CD14-positive monocyte (primary cell): Measurements from ENCODE around the gene LASP1. TPM values are rescaled to one million over a fixed set of nuclear protein-coding genes. Genes with fewer than 3 reads are reported as not detected.

ENCODE experiments used
- DNase-seq, 3 donors: peaks; one replicate each; pipeline ENCODE4 v3.0.0-alpha.2; 2011 to 2022
- H2AFZ ChIP-seq: 2 replicates; pipeline ENCODE4 v1.6.0; 2012; ENCODE audit warnings: mild to moderate bottlenecking, low read depth, low read length, inconsistent platforms; ENCODE audit not compliant: insufficient read depth, poor library complexity, severe bottlenecking
- H3K27ac ChIP-seq, 2 donors: 1 replicate in 1 of 2; 2 replicates in 1 of 2; pipeline ENCODE4 v1.5.1; 2012 to 2013; ENCODE audit warnings: low read length in 2 of 2, control low read depth in 1 of 2, inconsistent platforms in 1 of 2, low read depth in 1 of 2, mild to moderate bottlenecking in 1 of 2
- H3K27me3 ChIP-seq, 2 donors: one replicate each; pipeline versions ENCODE4 v1.6.0 to v1.6.1; 2011 to 2013; ENCODE audit warnings: low read length in 2 of 2; ENCODE audit not compliant: control insufficient read depth in 2 of 2, insufficient read depth in 2 of 2
- H3K36me3 ChIP-seq, 2 donors: replicated peaks in 1 of 2; 1 replicate in 1 of 2; 2 replicates in 1 of 2; pipeline versions ENCODE4 v1.5.1 to v1.6.1; 2012 to 2013; ENCODE audit warnings: low read length in 2 of 2, control low read depth in 1 of 2, inconsistent platforms in 1 of 2, mild to moderate bottlenecking in 1 of 2; ENCODE audit not compliant: insufficient read depth in 2 of 2, control insufficient read depth in 1 of 2
- H3K4me1 ChIP-seq, 2 donors: 1 replicate in 1 of 2; 2 replicates in 1 of 2; pipeline versions ENCODE4 v1.5.1 to v1.6.1; 2012 to 2013; ENCODE audit warnings: low read length in 2 of 2, control low read depth in 1 of 2, inconsistent platforms in 1 of 2, mild to moderate bottlenecking in 1 of 2, moderate library complexity in 1 of 2; ENCODE audit not compliant: insufficient read depth in 2 of 2, control insufficient read depth in 1 of 2
- H3K4me2 ChIP-seq: replicated peaks from 2 replicates; pipeline ENCODE3; 2012; ENCODE audit warnings: low read length, moderate library complexity, mild to moderate bottlenecking; ENCODE audit not compliant: poor library complexity, severe bottlenecking; ENCODE audit errors: extremely low read depth
- H3K4me3 ChIP-seq, 3 experiments: fragments of 200-600 bp in 1 of 3; sonication (generic) in 1 of 3; replicated peaks in 1 of 3; 1 replicate in 2 of 3; 2 replicates in 1 of 3; pipeline ENCODE4 v1.5.1; 2011 to 2013; ENCODE audit warnings: low read length in 3 of 3, mild to moderate bottlenecking in 3 of 3, control low read depth in 2 of 3, low read depth in 2 of 3, inconsistent platforms in 1 of 3, moderate library complexity in 1 of 3
- H3K79me2 ChIP-seq: 2 replicates; pipeline ENCODE4 v1.6.0; 2012; ENCODE audit warnings: mild to moderate bottlenecking, control low read depth, inconsistent platforms, low read length, moderate library complexity; ENCODE audit not compliant: insufficient read depth
- H3K9ac ChIP-seq: 2 replicates; pipeline ENCODE4 v1.6.0; 2017; ENCODE audit warnings: low read length, mild to moderate bottlenecking; ENCODE audit not compliant: insufficient read depth, poor library complexity, severe bottlenecking
- H3K9me3 ChIP-seq, 2 donors: replicated peaks in 1 of 2; 1 replicate in 1 of 2; 2 replicates in 1 of 2; pipeline versions ENCODE4 v1.5.1 to v1.6.1; 2012 to 2013; ENCODE audit warnings: low read length in 2 of 2, control low read depth in 1 of 2; ENCODE audit not compliant: control insufficient read depth in 1 of 2, insufficient read depth in 1 of 2
- H4K20me1 ChIP-seq: 2 replicates; pipeline ENCODE4 v1.6.0; 2012; ENCODE audit warnings: mild to moderate bottlenecking, low read length, control low read depth, moderate library complexity; ENCODE audit not compliant: insufficient read depth
- H3K27ac Mint-ChIP-seq, 7 donors: one replicate each; pipeline ENCODE4 v1.8.0; 2020; ENCODE audit warnings: mild to moderate bottlenecking in 7 of 7, mixed read lengths in 7 of 7, moderate library complexity in 6 of 7, inconsistent platforms in 2 of 7
- H3K27me3 Mint-ChIP-seq, 3 donors: one replicate each; pipeline ENCODE4 v1.8.0; 2021 to 2022; ENCODE audit warnings: low read depth in 3 of 3, mild to moderate bottlenecking in 3 of 3, mixed read lengths in 3 of 3, moderate library complexity in 3 of 3, inconsistent platforms in 1 of 3
- H3K36me3 Mint-ChIP-seq, 2 donors: one replicate each; pipeline ENCODE4 v1.8.0; 2020; ENCODE audit warnings: mixed read lengths in 2 of 2, inconsistent platforms in 1 of 2, mild to moderate bottlenecking in 1 of 2
- H3K4me1 Mint-ChIP-seq: one replicate; pipeline ENCODE4 v1.8.0; 2020; ENCODE audit warnings: mild to moderate bottlenecking, mixed read lengths
- H3K4me3 Mint-ChIP-seq, 2 donors: one replicate each; pipeline ENCODE4 v1.8.0; 2020; ENCODE audit warnings: mild to moderate bottlenecking in 2 of 2, mixed read lengths in 2 of 2, moderate library complexity in 1 of 2
- H3K9me3 Mint-ChIP-seq, 7 donors: one replicate each; pipeline ENCODE4 v1.8.0; 2020 to 2022; ENCODE audit warnings: mixed read lengths in 7 of 7, mild to moderate bottlenecking in 6 of 7, moderate library complexity in 6 of 7, inconsistent platforms in 2 of 7
- WGBS: methylation state at CpG from one replicate; pipeline ENCODE4 v1.1.5; 2013; ENCODE audit warnings: missing lambda C conversion rate; ENCODE audit not compliant: insufficient coverage; 5-methylcytosine and 5-hydroxymethylcytosine counted together
- intact Hi-C, 2 donors: fragments of 100-400 bp; cut with micrococcal nuclease; formaldehyde crosslinking; loops; one replicate each; pipeline versions ENCODE4 v1.15.0 to v1.15.1; 2023
- polyA plus RNA-seq, 3 donors: library from polyadenylated mRNA; depleted of rRNA in 1 of 3; unstranded in 2 of 3; stranded (reverse) in 1 of 3; fragments of 300-500 nt in 2 of 3; fragments of >200 nt in 1 of 3; fragmentation: Illumina TruSeq in 2 of 3; gene quantifications; 1 replicate in 2 of 3; 2 replicates in 1 of 3; pipeline ENCODE4 v1.2.3, GENCODE V29; 2012 to 2021
- TF ChIP-seq, protein P1 (sequence below): fragments of 200-600 bp; IDR thresholded peaks from one replicate; pipeline ENCODE4 v1.8.0; 2022; ENCODE audit warnings: antibody characterized with exemption, mild to moderate bottlenecking

The LASP1 gene
- polyA plus RNA-seq, 3 donors: 55.9 to 93.7 (median 70.6) TPM

DNA sequence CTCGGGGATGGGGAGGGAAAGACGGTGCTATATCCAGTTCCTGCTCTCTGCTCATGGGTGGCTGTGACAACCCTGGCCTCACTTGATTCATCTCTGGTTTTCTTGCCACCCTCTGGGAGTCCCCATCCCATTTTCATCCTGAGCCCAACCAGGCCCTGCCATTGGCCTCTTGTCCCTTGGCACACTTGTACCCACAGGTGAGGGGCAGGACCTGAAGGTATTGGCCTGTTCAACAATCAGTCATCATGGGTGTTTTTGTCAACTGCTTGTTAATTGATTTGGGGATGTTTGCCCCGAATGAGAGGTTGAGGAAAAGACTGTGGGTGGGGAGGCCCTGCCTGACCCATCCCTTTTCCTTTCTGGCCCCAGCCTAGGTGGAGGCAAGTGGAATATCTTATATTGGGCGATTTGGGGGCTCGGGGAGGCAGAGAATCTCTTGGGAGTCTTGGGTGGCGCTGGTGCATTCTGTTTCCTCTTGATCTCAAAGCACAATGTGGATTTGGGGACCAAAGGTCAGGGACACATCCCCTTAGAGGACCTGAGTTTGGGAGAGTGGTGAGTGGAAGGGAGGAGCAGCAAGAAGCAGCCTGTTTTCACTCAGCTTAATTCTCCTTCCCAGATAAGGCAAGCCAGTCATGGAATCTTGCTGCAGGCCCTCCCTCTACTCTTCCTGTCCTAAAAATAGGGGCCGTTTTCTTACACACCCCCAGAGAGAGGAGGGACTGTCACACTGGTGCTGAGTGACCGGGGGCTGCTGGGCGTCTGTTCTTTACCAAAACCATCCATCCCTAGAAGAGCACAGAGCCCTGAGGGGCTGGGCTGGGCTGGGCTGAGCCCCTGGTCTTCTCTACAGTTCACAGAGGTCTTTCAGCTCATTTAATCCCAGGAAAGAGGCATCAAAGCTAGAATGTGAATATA is 50.8 kb downstream of the LASP1 start:
- Mint-ChIP-seq H3K9me3 (no peaks in the 10 kb centered on the region), H3K4me1 (peaks cover 38% of the 10 kb centered on the region), H3K27ac (peak overlapping the region in 6 of 7 donors; percentile 21 to 69 (median 51)), H3K36me3 (peaks cover 43 to 58% of the 10 kb centered on the region in 2 donors), H3K4me3 (peak overlapping the region in 1 of 2 donors; percentile 31), H3K27me3 (peaks cover 0 to 3% (median 0%) of the 10 kb centered on the region in 3 donors)
- H3K79me2 ChIP-seq: no peaks in the 10 kb centered on the region
- H3K4me2 ChIP-seq: no peak overlapping the region
- H3K4me3 ChIP-seq: no peak overlapping the region
- peaks cover 14 to 28% of the 10 kb centered on the region in 2 donors for H3K4me1 ChIP-seq
- peaks cover 50 to 57% of the 10 kb centered on the region in 2 donors for H3K36me3 ChIP-seq
- TF ChIP-seq, protein P1, sequence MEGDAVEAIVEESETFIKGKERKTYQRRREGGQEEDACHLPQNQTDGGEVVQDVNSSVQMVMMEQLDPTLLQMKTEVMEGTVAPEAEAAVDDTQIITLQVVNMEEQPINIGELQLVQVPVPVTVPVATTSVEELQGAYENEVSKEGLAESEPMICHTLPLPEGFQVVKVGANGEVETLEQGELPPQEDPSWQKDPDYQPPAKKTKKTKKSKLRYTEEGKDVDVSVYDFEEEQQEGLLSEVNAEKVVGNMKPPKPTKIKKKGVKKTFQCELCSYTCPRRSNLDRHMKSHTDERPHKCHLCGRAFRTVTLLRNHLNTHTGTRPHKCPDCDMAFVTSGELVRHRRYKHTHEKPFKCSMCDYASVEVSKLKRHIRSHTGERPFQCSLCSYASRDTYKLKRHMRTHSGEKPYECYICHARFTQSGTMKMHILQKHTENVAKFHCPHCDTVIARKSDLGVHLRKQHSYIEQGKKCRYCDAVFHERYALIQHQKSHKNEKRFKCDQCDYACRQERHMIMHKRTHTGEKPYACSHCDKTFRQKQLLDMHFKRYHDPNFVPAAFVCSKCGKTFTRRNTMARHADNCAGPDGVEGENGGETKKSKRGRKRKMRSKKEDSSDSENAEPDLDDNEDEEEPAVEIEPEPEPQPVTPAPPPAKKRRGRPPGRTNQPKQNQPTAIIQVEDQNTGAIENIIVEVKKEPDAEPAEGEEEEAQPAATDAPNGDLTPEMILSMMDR: no peak
- H3K9ac ChIP-seq: no peak overlapping the region
- H4K20me1 ChIP-seq: peaks cover 69% of the 10 kb centered on the region
- H3K9me3 ChIP-seq: no peaks in the 10 kb centered on the region
- H3K27ac ChIP-seq: no peak overlapping the region
- DNase-seq: no peak
- no peak overlapping the region for H2AFZ ChIP-seq
- no peaks in the 10 kb centered on the region for H3K27me3 ChIP-seq
- 94% methylated on average over 4 of the region's 9 CpGs for WGBS
- intact Hi-C loops: no loop called here

GRCh38 chr17:38921756-38922411 is 52.0 kb downstream of the LASP1 start:
- H3K27me3 Mint-ChIP-seq: no peaks in the 10 kb centered on the region
- no peak overlapping the region for H2AFZ ChIP-seq
- peak overlapping the region; percentile 27 to 60 for H3K27ac ChIP-seq
- no peak overlapping the region for H3K4me2 ChIP-seq
- H3K79me2 ChIP-seq: no peaks in the 10 kb centered on the region
- H3K27ac Mint-ChIP-seq: peak overlapping the region; percentile 37 to 86 (median 75)
- peak in 2 of 3 donors; percentile 11 to 56 for DNase-seq
- H3K27me3 ChIP-seq: no peaks in the 10 kb centered on the region
- no peaks in the 10 kb centered on the region for H3K9me3 Mint-ChIP-seq
- intact Hi-C loops: no loop called here
- peaks cover 58% of the 10 kb centered on the region for H4K20me1 ChIP-seq
- peaks cover 34 to 46% of the 10 kb centered on the region in 2 donors for H3K36me3 Mint-ChIP-seq
- no peaks in the 10 kb centered on the region for H3K9me3 ChIP-seq
- H3K4me1 Mint-ChIP-seq: peaks cover 51% of the 10 kb centered on the region
- H3K4me1 ChIP-seq: peaks cover 27 to 40% of the 10 kb centered on the region in 2 donors
- TF ChIP-seq, protein P1: no peak
- H3K4me3 Mint-ChIP-seq: no peak overlapping the region
- no peak overlapping the region for H3K9ac ChIP-seq
- 52% methylated on average over 9 of the region's 13 CpGs for WGBS
- no peak overlapping the region for H3K4me3 ChIP-seq
- H3K36me3 ChIP-seq: peaks cover 37 to 44% of the 10 kb centered on the region in 2 donors
